HEK293 (cell line): ENCODE data around the gene GPATCH4.
A peak's percentile ranks its signal among the peaks of the same experiment; 100 is the strongest.

ENCODE experiments used
- EGR2 ChIP-seq: fragments of 450-650 bp; formaldehyde crosslinking; IDR thresholded peaks from 2 replicates; pipeline ENCODE4 v1.5.1; 2016; ENCODE audit warnings: low read depth, missing biosample characterization, missing genetic modification characterization
- KLF8 ChIP-seq: fragments of 450-650 bp; formaldehyde crosslinking; IDR thresholded peaks from 2 replicates; pipeline ENCODE4 v1.5.1; 2016; ENCODE audit warnings: missing biosample characterization, missing genetic modification characterization
- MZF1 ChIP-seq: fragments of 450-650 bp; formaldehyde crosslinking; IDR thresholded peaks from 2 replicates; pipeline ENCODE4 v1.5.1; 2017; ENCODE audit warnings: missing biosample characterization, missing genetic modification characterization, borderline replicate concordance
- OSR2 ChIP-seq: fragments of 450-650 bp; formaldehyde crosslinking; IDR thresholded peaks from 2 replicates; pipeline ENCODE4 v1.5.1; 2016; ENCODE audit warnings: missing biosample characterization, missing genetic modification characterization
- SP7 ChIP-seq: fragments of 450-650 bp; formaldehyde crosslinking; IDR thresholded peaks from 2 replicates; pipeline ENCODE4 v1.5.1; 2016; ENCODE audit warnings: missing biosample characterization, missing genetic modification characterization
- ZBTB17 ChIP-seq: fragments of 450-650 bp; formaldehyde crosslinking; IDR thresholded peaks from 2 replicates; pipeline ENCODE4 v1.5.1; 2016; ENCODE audit warnings: missing biosample characterization, missing genetic modification characterization
- ZBTB21 ChIP-seq: fragments of 450-650 bp; formaldehyde crosslinking; IDR thresholded peaks from 2 replicates; pipeline ENCODE4 v1.5.1; 2017; ENCODE audit warnings: missing biosample characterization, missing genetic modification characterization
- ZBTB7A ChIP-seq: fragments of 450-650 bp; formaldehyde crosslinking; IDR thresholded peaks from 2 replicates; pipeline ENCODE4 v1.5.1; 2016; ENCODE audit warnings: low read depth, missing biosample characterization, missing genetic modification characterization
- ZFP41 ChIP-seq: fragments of 450-650 bp; formaldehyde crosslinking; IDR thresholded peaks from 2 replicates; pipeline ENCODE4 v1.5.1; 2016; ENCODE audit warnings: missing biosample characterization, missing genetic modification characterization, borderline replicate concordance
- ZNF221 ChIP-seq: fragments of 450-650 bp; formaldehyde crosslinking; IDR thresholded peaks from 2 replicates; pipeline ENCODE4 v1.5.1; 2017; ENCODE audit warnings: missing biosample characterization, missing genetic modification characterization, borderline replicate concordance
- ZNF292 ChIP-seq: fragments of 450-650 bp; formaldehyde crosslinking; IDR thresholded peaks from 2 replicates; pipeline ENCODE4 v1.5.1; 2016; ENCODE audit warnings: low read depth, missing biosample characterization, missing genetic modification characterization, borderline replicate concordance
- ZNF302 ChIP-seq: fragments of 450-650 bp; formaldehyde crosslinking; IDR thresholded peaks from 2 replicates; pipeline ENCODE4 v1.5.1; 2016; ENCODE audit warnings: missing biosample characterization, missing genetic modification characterization, low read depth
- ZNF585B ChIP-seq: fragments of 450-650 bp; formaldehyde crosslinking; IDR thresholded peaks from 2 replicates; pipeline ENCODE4 v1.5.1; 2016; ENCODE audit warnings: missing biosample characterization, missing genetic modification characterization
- ZNF610 ChIP-seq: fragments of 450-650 bp; formaldehyde crosslinking; IDR thresholded peaks from 2 replicates; pipeline ENCODE4 v1.5.1; 2016; ENCODE audit warnings: missing biosample characterization, missing genetic modification characterization, borderline replicate concordance
- ZNF76 ChIP-seq: fragments of 450-650 bp; formaldehyde crosslinking; IDR thresholded peaks from 2 replicates; pipeline ENCODE4; 2016; ENCODE audit warnings: low read depth, missing biosample characterization, missing genetic modification characterization, borderline replicate concordance
- ZSCAN16 ChIP-seq: fragments of 450-650 bp; formaldehyde crosslinking; IDR thresholded peaks from 2 replicates; pipeline ENCODE4 v1.5.1; 2016; ENCODE audit warnings: missing biosample characterization, missing genetic modification characterization
- ZSCAN23 ChIP-seq: fragments of 450-650 bp; formaldehyde crosslinking; IDR thresholded peaks from 2 replicates; pipeline ENCODE4 v1.5.1; 2016; ENCODE audit warnings: missing biosample characterization, missing genetic modification characterization
- ZSCAN30 ChIP-seq: fragments of 450-650 bp; IDR thresholded peaks from 2 replicates; pipeline ENCODE4 v1.5.1; 2018; ENCODE audit warnings: missing biosample characterization, mild to moderate bottlenecking, missing genetic modification characterization, moderate library complexity
- TF ChIP-seq, protein P1 (sequence below): fragments of 450-650 bp; formaldehyde crosslinking; IDR thresholded peaks from 2 replicates; pipeline ENCODE4 v1.5.1; 2016; ENCODE audit warnings: missing biosample characterization, missing genetic modification characterization
- TF ChIP-seq, protein P2 (sequence below): fragments of 450-650 bp; formaldehyde crosslinking; conservative IDR thresholded peaks from 2 replicates; pipeline ENCODE4 v1.5.1; 2016; ENCODE audit warnings: low read depth, missing biosample characterization, missing genetic modification characterization
- TF ChIP-seq, protein P3 (sequence below): IDR thresholded peaks from 2 replicates; pipeline ENCODE4 v1.6.1; 2011; ENCODE audit warnings: mild to moderate bottlenecking, low read depth, low read length, borderline replicate concordance
- TF ChIP-seq, protein P4 (sequence below): fragments of 450-650 bp; formaldehyde crosslinking; IDR thresholded peaks from 2 replicates; pipeline ENCODE4 v1.5.1; 2017; ENCODE audit warnings: missing biosample characterization, mild to moderate bottlenecking, missing genetic modification characterization, moderate library complexity
- TF ChIP-seq, protein P5 (sequence below): fragments of 450-650 bp; IDR thresholded peaks from 2 replicates; pipeline ENCODE4 v1.5.1; 2018; ENCODE audit warnings: missing biosample characterization, mild to moderate bottlenecking, missing genetic modification characterization
- TF ChIP-seq, protein P6 (sequence below): fragments of 450-650 bp; formaldehyde crosslinking; IDR thresholded peaks from 2 replicates; pipeline ENCODE4 v1.5.1; 2016; ENCODE audit warnings: missing biosample characterization, missing genetic modification characterization
- TF ChIP-seq, protein P7 (sequence below): fragments of 450-650 bp; formaldehyde crosslinking; IDR thresholded peaks from 2 replicates; pipeline ENCODE4 v1.5.1; 2016; ENCODE audit warnings: missing biosample characterization, missing genetic modification characterization

Gene GPATCH4

DNA sequence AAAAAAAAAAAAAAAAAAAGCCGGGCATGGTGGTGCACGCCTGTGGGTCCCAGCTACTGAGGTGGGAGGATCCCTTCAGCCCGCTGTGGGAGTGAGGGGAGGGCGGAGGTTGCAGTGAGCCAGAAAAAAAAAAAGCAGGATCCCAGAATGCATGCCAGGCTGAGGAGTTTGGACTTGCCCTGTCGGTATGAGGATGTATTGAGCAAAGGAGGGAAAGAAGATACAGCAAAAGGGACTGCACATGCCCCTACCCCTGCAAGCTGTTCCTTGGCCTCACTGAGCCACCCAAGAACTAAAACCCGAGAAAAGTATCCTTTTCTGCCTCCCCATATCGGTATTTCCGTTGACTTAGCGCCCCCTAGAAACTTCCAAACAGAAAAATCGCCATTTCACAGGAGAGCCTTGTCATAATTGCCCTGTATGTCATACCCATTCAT is 1.3 kb upstream of the GPATCH4 start (continued):
- TF ChIP-seq, protein P1, sequence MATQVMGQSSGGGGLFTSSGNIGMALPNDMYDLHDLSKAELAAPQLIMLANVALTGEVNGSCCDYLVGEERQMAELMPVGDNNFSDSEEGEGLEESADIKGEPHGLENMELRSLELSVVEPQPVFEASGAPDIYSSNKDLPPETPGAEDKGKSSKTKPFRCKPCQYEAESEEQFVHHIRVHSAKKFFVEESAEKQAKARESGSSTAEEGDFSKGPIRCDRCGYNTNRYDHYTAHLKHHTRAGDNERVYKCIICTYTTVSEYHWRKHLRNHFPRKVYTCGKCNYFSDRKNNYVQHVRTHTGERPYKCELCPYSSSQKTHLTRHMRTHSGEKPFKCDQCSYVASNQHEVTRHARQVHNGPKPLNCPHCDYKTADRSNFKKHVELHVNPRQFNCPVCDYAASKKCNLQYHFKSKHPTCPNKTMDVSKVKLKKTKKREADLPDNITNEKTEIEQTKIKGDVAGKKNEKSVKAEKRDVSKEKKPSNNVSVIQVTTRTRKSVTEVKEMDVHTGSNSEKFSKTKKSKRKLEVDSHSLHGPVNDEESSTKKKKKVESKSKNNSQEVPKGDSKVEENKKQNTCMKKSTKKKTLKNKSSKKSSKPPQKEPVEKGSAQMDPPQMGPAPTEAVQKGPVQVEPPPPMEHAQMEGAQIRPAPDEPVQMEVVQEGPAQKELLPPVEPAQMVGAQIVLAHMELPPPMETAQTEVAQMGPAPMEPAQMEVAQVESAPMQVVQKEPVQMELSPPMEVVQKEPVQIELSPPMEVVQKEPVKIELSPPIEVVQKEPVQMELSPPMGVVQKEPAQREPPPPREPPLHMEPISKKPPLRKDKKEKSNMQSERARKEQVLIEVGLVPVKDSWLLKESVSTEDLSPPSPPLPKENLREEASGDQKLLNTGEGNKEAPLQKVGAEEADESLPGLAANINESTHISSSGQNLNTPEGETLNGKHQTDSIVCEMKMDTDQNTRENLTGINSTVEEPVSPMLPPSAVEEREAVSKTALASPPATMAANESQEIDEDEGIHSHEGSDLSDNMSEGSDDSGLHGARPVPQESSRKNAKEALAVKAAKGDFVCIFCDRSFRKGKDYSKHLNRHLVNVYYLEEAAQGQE: no peak
- no peak for TF ChIP-seq ZSCAN16 (tag by site-specific recombination)
- TF ChIP-seq MZF1: 0 out of 2 replicates have a peak, but pooled peaks have one; percentile 18
- TF ChIP-seq ZNF292 (tag by site-specific recombination): no peak
- TF ChIP-seq ZNF610 (tag by site-specific recombination): no peak
- TF ChIP-seq OSR2 (tag by site-specific recombination): no peak
- TF ChIP-seq, protein P2, sequence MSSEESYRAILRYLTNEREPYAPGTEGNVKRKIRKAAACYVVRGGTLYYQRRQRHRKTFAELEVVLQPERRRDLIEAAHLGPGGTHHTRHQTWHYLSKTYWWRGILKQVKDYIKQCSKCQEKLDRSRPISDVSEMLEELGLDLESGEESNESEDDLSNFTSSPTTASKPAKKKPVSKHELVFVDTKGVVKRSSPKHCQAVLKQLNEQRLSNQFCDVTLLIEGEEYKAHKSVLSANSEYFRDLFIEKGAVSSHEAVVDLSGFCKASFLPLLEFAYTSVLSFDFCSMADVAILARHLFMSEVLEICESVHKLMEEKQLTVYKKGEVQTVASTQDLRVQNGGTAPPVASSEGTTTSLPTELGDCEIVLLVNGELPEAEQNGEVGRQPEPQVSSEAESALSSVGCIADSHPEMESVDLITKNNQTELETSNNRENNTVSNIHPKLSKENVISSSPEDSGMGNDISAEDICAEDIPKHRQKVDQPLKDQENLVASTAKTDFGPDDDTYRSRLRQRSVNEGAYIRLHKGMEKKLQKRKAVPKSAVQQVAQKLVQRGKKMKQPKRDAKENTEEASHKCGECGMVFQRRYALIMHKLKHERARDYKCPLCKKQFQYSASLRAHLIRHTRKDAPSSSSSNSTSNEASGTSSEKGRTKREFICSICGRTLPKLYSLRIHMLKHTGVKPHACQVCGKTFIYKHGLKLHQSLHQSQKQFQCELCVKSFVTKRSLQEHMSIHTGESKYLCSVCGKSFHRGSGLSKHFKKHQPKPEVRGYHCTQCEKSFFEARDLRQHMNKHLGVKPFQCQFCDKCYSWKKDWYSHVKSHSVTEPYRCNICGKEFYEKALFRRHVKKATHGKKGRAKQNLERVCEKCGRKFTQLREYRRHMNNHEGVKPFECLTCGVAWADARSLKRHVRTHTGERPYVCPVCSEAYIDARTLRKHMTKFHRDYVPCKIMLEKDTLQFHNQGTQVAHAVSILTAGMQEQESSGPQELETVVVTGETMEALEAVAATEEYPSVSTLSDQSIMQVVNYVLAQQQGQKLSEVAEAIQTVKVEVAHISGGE: no peak; the same call in 1 of the 2 replicates
- no peak for TF ChIP-seq ZBTB7A (tag by site-specific recombination)
- TF ChIP-seq, protein P3, sequence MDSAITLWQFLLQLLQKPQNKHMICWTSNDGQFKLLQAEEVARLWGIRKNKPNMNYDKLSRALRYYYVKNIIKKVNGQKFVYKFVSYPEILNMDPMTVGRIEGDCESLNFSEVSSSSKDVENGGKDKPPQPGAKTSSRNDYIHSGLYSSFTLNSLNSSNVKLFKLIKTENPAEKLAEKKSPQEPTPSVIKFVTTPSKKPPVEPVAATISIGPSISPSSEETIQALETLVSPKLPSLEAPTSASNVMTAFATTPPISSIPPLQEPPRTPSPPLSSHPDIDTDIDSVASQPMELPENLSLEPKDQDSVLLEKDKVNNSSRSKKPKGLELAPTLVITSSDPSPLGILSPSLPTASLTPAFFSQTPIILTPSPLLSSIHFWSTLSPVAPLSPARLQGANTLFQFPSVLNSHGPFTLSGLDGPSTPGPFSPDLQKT: peak; percentile 3; the same call in 1 of the 2 replicates
- TF ChIP-seq ZNF585B: no peak
- TF ChIP-seq ZBTB21 (tag by site-specific recombination): no peak
- TF ChIP-seq, protein P4, sequence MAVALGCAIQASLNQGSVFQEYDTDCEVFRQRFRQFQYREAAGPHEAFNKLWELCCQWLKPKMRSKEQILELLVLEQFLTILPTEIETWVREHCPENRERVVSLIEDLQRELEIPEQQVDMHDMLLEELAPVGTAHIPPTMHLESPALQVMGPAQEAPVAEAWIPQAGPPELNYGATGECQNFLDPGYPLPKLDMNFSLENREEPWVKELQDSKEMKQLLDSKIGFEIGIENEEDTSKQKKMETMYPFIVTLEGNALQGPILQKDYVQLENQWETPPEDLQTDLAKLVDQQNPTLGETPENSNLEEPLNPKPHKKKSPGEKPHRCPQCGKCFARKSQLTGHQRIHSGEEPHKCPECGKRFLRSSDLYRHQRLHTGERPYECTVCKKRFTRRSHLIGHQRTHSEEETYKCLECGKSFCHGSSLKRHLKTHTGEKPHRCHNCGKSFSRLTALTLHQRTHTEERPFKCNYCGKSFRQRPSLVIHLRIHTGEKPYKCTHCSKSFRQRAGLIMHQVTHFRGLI (tag by site-specific recombination): no peak
- TF ChIP-seq ZNF221 (tag by site-specific recombination): no peak
- TF ChIP-seq, protein P5, sequence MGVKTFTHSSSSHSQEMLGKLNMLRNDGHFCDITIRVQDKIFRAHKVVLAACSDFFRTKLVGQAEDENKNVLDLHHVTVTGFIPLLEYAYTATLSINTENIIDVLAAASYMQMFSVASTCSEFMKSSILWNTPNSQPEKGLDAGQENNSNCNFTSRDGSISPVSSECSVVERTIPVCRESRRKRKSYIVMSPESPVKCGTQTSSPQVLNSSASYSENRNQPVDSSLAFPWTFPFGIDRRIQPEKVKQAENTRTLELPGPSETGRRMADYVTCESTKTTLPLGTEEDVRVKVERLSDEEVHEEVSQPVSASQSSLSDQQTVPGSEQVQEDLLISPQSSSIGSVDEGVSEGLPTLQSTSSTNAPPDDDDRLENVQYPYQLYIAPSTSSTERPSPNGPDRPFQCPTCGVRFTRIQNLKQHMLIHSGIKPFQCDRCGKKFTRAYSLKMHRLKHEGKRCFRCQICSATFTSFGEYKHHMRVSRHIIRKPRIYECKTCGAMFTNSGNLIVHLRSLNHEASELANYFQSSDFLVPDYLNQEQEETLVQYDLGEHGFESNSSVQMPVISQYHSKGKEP: no peak
- 0 out of 2 replicates have a peak, but pooled peaks have one; percentile 23 for TF ChIP-seq KLF8
- TF ChIP-seq SP7 (tag by site-specific recombination): peak; percentile 37; the same call in 1 of the 2 replicates
- no peak for TF ChIP-seq ZFP41 (tag by site-specific recombination)
- TF ChIP-seq, protein P6, sequence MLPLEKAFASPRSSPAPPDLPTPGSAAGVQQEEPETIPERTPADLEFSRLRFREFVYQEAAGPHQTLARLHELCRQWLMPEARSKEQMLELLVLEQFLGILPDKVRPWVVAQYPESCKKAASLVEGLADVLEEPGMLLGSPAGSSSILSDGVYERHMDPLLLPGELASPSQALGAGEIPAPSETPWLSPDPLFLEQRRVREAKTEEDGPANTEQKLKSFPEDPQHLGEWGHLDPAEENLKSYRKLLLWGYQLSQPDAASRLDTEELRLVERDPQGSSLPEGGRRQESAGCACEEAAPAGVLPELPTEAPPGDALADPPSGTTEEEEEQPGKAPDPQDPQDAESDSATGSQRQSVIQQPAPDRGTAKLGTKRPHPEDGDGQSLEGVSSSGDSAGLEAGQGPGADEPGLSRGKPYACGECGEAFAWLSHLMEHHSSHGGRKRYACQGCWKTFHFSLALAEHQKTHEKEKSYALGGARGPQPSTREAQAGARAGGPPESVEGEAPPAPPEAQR (tag by site-specific recombination): no peak
- no peak for TF ChIP-seq ZSCAN23 (tag by site-specific recombination)
- peak; percentile 65 for TF ChIP-seq EGR2 (tag by site-specific recombination)
- no peak for TF ChIP-seq ZNF302 (tag by site-specific recombination)
- peak; percentile 59 for TF ChIP-seq ZBTB17 (tag by site-specific recombination)
- TF ChIP-seq ZSCAN30 (tag by site-specific recombination): no peak
- TF ChIP-seq ZNF76 (tag by site-specific recombination): peak; percentile 58; the same call in 1 of the 2 replicates
- TF ChIP-seq, protein P7, sequence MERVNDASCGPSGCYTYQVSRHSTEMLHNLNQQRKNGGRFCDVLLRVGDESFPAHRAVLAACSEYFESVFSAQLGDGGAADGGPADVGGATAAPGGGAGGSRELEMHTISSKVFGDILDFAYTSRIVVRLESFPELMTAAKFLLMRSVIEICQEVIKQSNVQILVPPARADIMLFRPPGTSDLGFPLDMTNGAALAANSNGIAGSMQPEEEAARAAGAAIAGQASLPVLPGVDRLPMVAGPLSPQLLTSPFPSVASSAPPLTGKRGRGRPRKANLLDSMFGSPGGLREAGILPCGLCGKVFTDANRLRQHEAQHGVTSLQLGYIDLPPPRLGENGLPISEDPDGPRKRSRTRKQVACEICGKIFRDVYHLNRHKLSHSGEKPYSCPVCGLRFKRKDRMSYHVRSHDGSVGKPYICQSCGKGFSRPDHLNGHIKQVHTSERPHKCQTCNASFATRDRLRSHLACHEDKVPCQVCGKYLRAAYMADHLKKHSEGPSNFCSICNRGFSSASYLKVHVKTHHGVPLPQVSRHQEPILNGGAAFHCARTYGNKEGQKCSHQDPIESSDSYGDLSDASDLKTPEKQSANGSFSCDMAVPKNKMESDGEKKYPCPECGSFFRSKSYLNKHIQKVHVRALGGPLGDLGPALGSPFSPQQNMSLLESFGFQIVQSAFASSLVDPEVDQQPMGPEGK (tag by site-specific recombination): peak; percentile 74
